Measurements from ENCODE around the gene CRB3. TPM values are rescaled to one million over a fixed set of nuclear protein-coding genes. Genes with fewer than 3 reads are reported as not detected.
A peak's percentile ranks its signal among the peaks of the same experiment; 100 is the strongest.

The CRB3 gene
- total and polyA plus RNA-seq, 2 of the 13 experiments (the other 11 are each of a cell fraction or from before 2014, with no cell fraction given), result 10.6 to 25.6 TPM

DNA sequence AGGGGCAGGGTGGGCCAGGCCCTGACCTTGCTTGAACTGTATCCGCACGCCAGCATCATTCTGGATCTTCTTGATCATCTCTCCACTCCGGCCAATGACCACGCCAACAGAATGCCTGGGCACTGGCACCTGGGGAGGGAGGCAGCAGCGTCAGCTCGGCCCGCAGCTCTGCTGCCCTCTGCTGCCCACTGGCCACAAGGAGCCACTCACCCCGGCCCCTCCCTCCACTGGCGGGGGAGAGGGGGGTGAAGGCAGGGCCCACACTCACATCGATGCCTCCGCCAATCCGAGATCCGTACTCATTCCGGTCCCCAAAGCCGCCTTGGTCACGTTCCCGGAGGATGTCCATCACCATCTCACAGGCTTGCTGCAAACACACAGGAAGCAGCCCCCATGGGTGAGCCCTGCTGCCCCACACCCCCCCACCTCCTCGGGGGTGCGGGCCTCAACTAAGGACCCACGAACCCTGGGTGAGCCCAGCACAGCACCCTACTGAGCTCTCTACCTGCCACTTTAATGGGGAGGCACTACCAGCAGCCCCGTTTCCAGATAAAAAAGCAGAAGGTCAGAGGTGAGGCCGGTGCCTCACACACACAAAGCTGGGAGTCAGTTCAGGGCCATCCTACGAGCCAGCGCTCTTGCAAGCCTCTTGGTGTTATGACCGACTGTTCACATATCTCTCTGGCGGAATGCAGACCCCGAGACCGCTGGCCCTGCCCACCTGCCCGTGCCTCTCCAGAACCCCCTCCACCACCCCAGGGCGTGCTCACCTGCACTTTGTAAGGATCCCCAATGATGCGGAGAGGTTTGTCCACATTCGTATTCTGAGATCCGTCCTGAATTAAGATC is 46.1 kb upstream of the CRB3 start (continued):
- TF ChIP-seq PATZ1 (CRISPR knock-in tag; IDR thresholded peaks at IDR 0.05), result peak; percentile 67
- TF ChIP-seq AGO2 (optimal IDR thresholded peaks at IDR 0.05; ENCODE audit: low read depth, low read length), result peak; percentile 77
- TF ChIP-seq HNRNPL (IDR thresholded peaks at IDR 0.05; ENCODE audit: low read depth, low read length), result peak; percentile 78; the same call in 1 of the 2 replicates
- no peak for TF ChIP-seq ZNF441 (CRISPR knock-in tag; IDR thresholded peaks at IDR 0.05; ENCODE audit: borderline replicate concordance)
- TF ChIP-seq ZFP36 (IDR thresholded peaks at IDR 0.05; ENCODE audit: borderline replicate concordance, low read depth, low read length, partially characterized antibody), result no peak
- no peak for TF ChIP-seq KDM1A (CRISPR knock-in tag; IDR thresholded peaks at IDR 0.05)

DNA sequence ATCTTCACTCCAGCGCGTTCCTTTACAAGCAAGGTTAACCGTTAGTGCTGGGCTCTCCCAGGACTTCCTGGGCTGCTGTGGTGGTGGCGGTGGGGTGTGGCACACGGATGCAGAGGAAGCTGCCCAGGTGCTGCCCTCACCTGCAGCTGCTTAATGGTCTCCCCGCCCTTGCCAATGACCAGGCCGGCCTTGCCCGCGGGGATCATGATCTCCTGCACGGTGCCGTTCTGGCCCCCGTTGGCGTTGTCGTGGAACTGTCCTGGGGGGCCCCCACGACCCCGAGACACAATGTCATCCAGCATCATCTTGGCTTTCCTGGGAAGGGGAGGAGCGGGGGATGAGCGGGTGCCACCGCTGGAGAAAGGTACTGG is 45.5 kb upstream of the CRB3 start:
- in situ Hi-C loops (cut with HindIII; ENCODE audit: extremely low pct_ligation_motif_present, low pct_unique_long_range_greater_than_20kb) (no loop called here), intact Hi-C loops (cut with micrococcal nuclease; ENCODE audit: unreplicated experiment) (no loop called here)
- BruUV-seq (replicated peaks), result no TSS peak
- no peak overlapping the region for H3K9ac ChIP-seq (ENCODE audit: insufficient read depth, low read depth, low read length)
- peaks cover 47 to 88% of the 10 kb centered on the region in 2 experiments for H3K36me3 ChIP-seq (replicated peaks in 1 of 2; ENCODE audit: control insufficient read depth in 1 of 2, insufficient read depth in 2 of 2, low read length in 2 of 2)
- H2AFZ ChIP-seq (ENCODE audit: low read length), result no peak overlapping the region
- FAIRE-seq, result no peak
- H4K20me1 ChIP-seq (ENCODE audit: insufficient read depth, low read length), result peaks cover 45% of the 10 kb centered on the region
- peaks cover 47% of the 10 kb centered on the region for H3K79me2 ChIP-seq (ENCODE audit: insufficient read depth, low read length)
- ATAC-seq, result no peak
- no peaks in the 10 kb centered on the region; a peak in 1 of 5 replicates for H3K27me3 ChIP-seq (ENCODE audit: control insufficient read depth in 1 of 2, insufficient read depth in 2 of 2, low read length in 2 of 2)
- TF ChIP-seq AGO2 (optimal IDR thresholded peaks at IDR 0.05; ENCODE audit: low read depth, low read length), result peak; percentile 30
- TF ChIP-seq, protein P1, sequence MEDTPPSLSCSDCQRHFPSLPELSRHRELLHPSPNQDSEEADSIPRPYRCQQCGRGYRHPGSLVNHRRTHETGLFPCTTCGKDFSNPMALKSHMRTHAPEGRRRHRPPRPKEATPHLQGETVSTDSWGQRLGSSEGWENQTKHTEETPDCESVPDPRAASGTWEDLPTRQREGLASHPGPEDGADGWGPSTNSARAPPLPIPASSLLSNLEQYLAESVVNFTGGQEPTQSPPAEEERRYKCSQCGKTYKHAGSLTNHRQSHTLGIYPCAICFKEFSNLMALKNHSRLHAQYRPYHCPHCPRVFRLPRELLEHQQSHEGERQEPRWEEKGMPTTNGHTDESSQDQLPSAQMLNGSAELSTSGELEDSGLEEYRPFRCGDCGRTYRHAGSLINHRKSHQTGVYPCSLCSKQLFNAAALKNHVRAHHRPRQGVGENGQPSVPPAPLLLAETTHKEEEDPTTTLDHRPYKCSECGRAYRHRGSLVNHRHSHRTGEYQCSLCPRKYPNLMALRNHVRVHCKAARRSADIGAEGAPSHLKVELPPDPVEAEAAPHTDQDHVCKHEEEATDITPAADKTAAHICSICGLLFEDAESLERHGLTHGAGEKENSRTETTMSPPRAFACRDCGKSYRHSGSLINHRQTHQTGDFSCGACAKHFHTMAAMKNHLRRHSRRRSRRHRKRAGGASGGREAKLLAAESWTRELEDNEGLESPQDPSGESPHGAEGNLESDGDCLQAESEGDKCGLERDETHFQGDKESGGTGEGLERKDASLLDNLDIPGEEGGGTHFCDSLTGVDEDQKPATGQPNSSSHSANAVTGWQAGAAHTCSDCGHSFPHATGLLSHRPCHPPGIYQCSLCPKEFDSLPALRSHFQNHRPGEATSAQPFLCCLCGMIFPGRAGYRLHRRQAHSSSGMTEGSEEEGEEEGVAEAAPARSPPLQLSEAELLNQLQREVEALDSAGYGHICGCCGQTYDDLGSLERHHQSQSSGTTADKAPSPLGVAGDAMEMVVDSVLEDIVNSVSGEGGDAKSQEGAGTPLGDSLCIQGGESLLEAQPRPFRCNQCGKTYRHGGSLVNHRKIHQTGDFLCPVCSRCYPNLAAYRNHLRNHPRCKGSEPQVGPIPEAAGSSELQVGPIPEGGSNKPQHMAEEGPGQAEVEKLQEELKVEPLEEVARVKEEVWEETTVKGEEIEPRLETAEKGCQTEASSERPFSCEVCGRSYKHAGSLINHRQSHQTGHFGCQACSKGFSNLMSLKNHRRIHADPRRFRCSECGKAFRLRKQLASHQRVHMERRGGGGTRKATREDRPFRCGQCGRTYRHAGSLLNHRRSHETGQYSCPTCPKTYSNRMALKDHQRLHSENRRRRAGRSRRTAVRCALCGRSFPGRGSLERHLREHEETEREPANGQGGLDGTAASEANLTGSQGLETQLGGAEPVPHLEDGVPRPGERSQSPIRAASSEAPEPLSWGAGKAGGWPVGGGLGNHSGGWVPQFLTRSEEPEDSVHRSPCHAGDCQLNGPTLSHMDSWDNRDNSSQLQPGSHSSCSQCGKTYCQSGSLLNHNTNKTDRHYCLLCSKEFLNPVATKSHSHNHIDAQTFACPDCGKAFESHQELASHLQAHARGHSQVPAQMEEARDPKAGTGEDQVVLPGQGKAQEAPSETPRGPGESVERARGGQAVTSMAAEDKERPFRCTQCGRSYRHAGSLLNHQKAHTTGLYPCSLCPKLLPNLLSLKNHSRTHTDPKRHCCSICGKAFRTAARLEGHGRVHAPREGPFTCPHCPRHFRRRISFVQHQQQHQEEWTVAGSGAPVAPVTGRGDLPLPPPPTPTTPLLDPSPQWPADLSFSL (CRISPR knock-in tag; IDR thresholded peaks at IDR 0.05), result no peak
- no peak for TF ChIP-seq ZFP36L2 (CRISPR knock-in tag; IDR thresholded peaks at IDR 0.05)
- TF ChIP-seq SRSF1 (optimal IDR thresholded peaks at IDR 0.05; ENCODE audit: low read depth, low read length), result peak; percentile 14
- peak; percentile 40; the same call in 1 of the 2 replicates for TF ChIP-seq RBFOX2 (IDR thresholded peaks at IDR 0.05; ENCODE audit: low read depth, low read length)
- H3K27ac ChIP-seq (ENCODE audit: extremely low read length, insufficient read depth, low read length), result no peak overlapping the region
- ChIA-PET POLR2A (no interaction called here), CTCF (ENCODE audit: low intra/inter-chr PET ratio, low total read pairs) (no interaction called here)
- peaks cover 19% of the 10 kb centered on the region for H3K4me1 ChIP-seq (ENCODE audit: insufficient read depth, low read length)
- no peak for DNase-seq (ENCODE audit: low spot score)
- no peak overlapping the region for H3K4me3 ChIP-seq (replicated peaks in 1 of 3; ENCODE audit: insufficient read depth in 1 of 3, low read depth in 2 of 3, low read length in 3 of 3)
- no peak overlapping the region for H3K4me2 ChIP-seq (ENCODE audit: low read depth, low read length)
- 99% methylated on average over 10 of the region's 19 CpGs for WGBS (ENCODE audit: low lambda C conversion rate)
- no peaks in the 10 kb centered on the region for H3K9me3 ChIP-seq (ENCODE audit: low read length)

All from HepG2 (cell line).